ENCODE measurements around the gene PACS2. TPM values are rescaled to one million over a fixed set of nuclear protein-coding genes. Genes with fewer than 3 reads are reported as not detected.

Gene PACS2
- total RNA-seq, 1 donor from 2014 or later = 22.5 TPM

- Mint-ChIP-seq H3K27me3 (ENCODE audit: insufficient read depth, low read depth) (no peaks in the 10 kb centered on the region), H3K4me1 (peaks cover 4% of the 10 kb centered on the region), H3K36me3 (no peaks in the 10 kb centered on the region), H3K27ac (no peak overlapping the region), H3K9me3 (no peaks in the 10 kb centered on the region), H3K4me3 (no peak overlapping the region)
- H3F3A ChIP-seq (ENCODE audit: low read depth) = no peaks in the 10 kb centered on the region
- no peaks in the 10 kb centered on the region for H3K36me3 ChIP-seq
- H4K20me1 ChIP-seq (ENCODE audit: low read depth) = no peaks in the 10 kb centered on the region
- DNase-seq (ENCODE audit: low spot score) = no peak
- no peak overlapping the region for H3K4me2 ChIP-seq
- no peaks in the 10 kb centered on the region for H3K27me3 ChIP-seq
- H3K9me3 ChIP-seq (ENCODE audit: low read depth) = no peaks in the 10 kb centered on the region
- TF ChIP-seq CTCF (IDR thresholded peaks at IDR 0.05) = no peak
- TF ChIP-seq EZH2 (IDR thresholded peaks at IDR 0.05) = no peak
- no peak for TF ChIP-seq EZH2phosphoT487 (IDR thresholded peaks at IDR 0.05)
- H3K9ac ChIP-seq = no peak overlapping the region
- no peak overlapping the region for H3K4me3 ChIP-seq
- no peaks in the 10 kb centered on the region for H3K4me1 ChIP-seq
- no peak overlapping the region for H3K27ac ChIP-seq
- H3K79me2 ChIP-seq (ENCODE audit: low read depth) = no peaks in the 10 kb centered on the region
- H2AFZ ChIP-seq (replicated peaks) = no peak overlapping the region
These were observed 74.4 kb downstream of the PACS2 start for GRCh38 chr14:105388976-105389375.

- H3K4me3 Mint-ChIP-seq = no peak overlapping the region
- no peaks in the 10 kb centered on the region for H3F3A ChIP-seq (ENCODE audit: low read depth)
- H3K36me3 Mint-ChIP-seq = peaks cover under 1% of the 10 kb centered on the region
- H3K9me3 ChIP-seq (ENCODE audit: low read depth) = no peaks in the 10 kb centered on the region
- no peaks in the 10 kb centered on the region for H3K27me3 Mint-ChIP-seq (ENCODE audit: insufficient read depth, low read depth)
- no peaks in the 10 kb centered on the region for H3K27me3 ChIP-seq
- H3K79me2 ChIP-seq (ENCODE audit: low read depth) = no peaks in the 10 kb centered on the region
- TF ChIP-seq CTCF (IDR thresholded peaks at IDR 0.05) (no peak), EZH2phosphoT487 (IDR thresholded peaks at IDR 0.05) (no peak), EZH2 (IDR thresholded peaks at IDR 0.05) (no peak)
- no peaks in the 10 kb centered on the region for H3K4me1 ChIP-seq
- H2AFZ ChIP-seq (replicated peaks) = no peak overlapping the region
- no peak for DNase-seq (ENCODE audit: low spot score)
- H3K4me1 Mint-ChIP-seq = peaks cover 5% of the 10 kb centered on the region
- no peak overlapping the region for H3K4me3 ChIP-seq
- no peak overlapping the region for H3K27ac Mint-ChIP-seq
- H4K20me1 ChIP-seq (ENCODE audit: low read depth) = no peaks in the 10 kb centered on the region
- no peak overlapping the region for H3K4me2 ChIP-seq
- no peaks in the 10 kb centered on the region for H3K9me3 Mint-ChIP-seq
- H3K27ac ChIP-seq = no peak overlapping the region
- H3K9ac ChIP-seq = no peak overlapping the region
- H3K36me3 ChIP-seq = no peaks in the 10 kb centered on the region
These were observed 75.0 kb downstream of the PACS2 start for GRCh38 chr14:105389534-105389933.

GRCh38 chr14:105389976-105390848 is 75.7 kb downstream of the PACS2 start:
- Histone ChIP-seq H3K9ac (no peak overlapping the region), H3K4me1 (no peaks in the 10 kb centered on the region), H3K27ac (no peak overlapping the region), H3F3A (ENCODE audit: low read depth) (no peaks in the 10 kb centered on the region), H2AFZ (replicated peaks) (no peak overlapping the region), H4K20me1 (ENCODE audit: low read depth) (no peaks in the 10 kb centered on the region), H3K4me3 (no peak overlapping the region), H3K27me3 (no peaks in the 10 kb centered on the region), H3K79me2 (ENCODE audit: low read depth) (no peaks in the 10 kb centered on the region), H3K4me2 (no peak overlapping the region), H3K36me3 (no peaks in the 10 kb centered on the region), H3K9me3 (ENCODE audit: low read depth) (no peaks in the 10 kb centered on the region)
- H3K36me3 Mint-ChIP-seq = peaks cover 1% of the 10 kb centered on the region
- no peaks in the 10 kb centered on the region for H3K27me3 Mint-ChIP-seq (ENCODE audit: insufficient read depth, low read depth)
- H3K9me3 Mint-ChIP-seq = no peaks in the 10 kb centered on the region
- H3K4me1 Mint-ChIP-seq = peaks cover 7% of the 10 kb centered on the region
- TF ChIP-seq CTCF (IDR thresholded peaks at IDR 0.05) (no peak), EZH2phosphoT487 (IDR thresholded peaks at IDR 0.05) (no peak), EZH2 (IDR thresholded peaks at IDR 0.05) (no peak)
- DNase-seq (ENCODE audit: low spot score) = no peak
- H3K4me3 Mint-ChIP-seq = no peak overlapping the region
- no peak overlapping the region for H3K27ac Mint-ChIP-seq
